Brain pericyte (primary cell): ENCODE results near the gene LAMTOR2.
"Not testable (repeated sequence)": the region's sequence is repeated elsewhere in the genome, so short reads cannot be mapped to it uniquely, and the experiment has no call there.

Experiments
- DNase-seq: peaks from one replicate; pipeline ENCODE4 v3.0.0-alpha.2; 2012; ENCODE audit warnings: low read depth, low spot score

Gene LAMTOR2

GRCh38 chr1:156054500-156055280, at the start of gene LAMTOR2:
Gene LAMTOR2 (plus strand): TSS chr1:156054782. CDS start chr1:156054890, 108 bp downstream.
- DNase-seq, result peak; percentile 77

- no peak for DNase-seq
These were observed 49.6 kb upstream of the LAMTOR2 start for GRCh38 chr1:156004843-156005584.

GRCh38 chr1:156006666-156007376, 47.8 kb upstream of the LAMTOR2 start:
- DNase-seq, result no peak

GRCh38 chr1:156009404-156009803, 45.2 kb upstream of the LAMTOR2 start:
- no peak for DNase-seq

- DNase-seq, result no peak
These were observed 42.3 kb upstream of the LAMTOR2 start for GRCh38 chr1:156012051-156012817.

GRCh38 chr1:156014829-156015228, 39.8 kb upstream of the LAMTOR2 start:
- DNase-seq, result no peak

GRCh38 chr1:156019946-156020292, 34.7 kb upstream of the LAMTOR2 start:
- DNase-seq, result no peak

GRCh38 chr1:156020293-156021092, 34.1 kb upstream of the LAMTOR2 start, which contains the start of gene SSR2:
Gene SSR2 (minus strand): TSS chr1:156020951. CDS start chr1:156020167, 784 bp downstream.
- peak; percentile 68 for DNase-seq

- DNase-seq, result no peak
These were observed 33.5 kb upstream of the LAMTOR2 start for GRCh38 chr1:156021093-156021428.

- no peak for DNase-seq
These were observed 32.6 kb upstream of the LAMTOR2 start for GRCh38 chr1:156021954-156022353.

GRCh38 chr1:156024801-156025200, 29.8 kb upstream of the LAMTOR2 start:
- no peak for DNase-seq

GRCh38 chr1:156025876-156026275, 28.7 kb upstream of the LAMTOR2 start:
- DNase-seq, result no peak

- no peak for DNase-seq
These were observed 28.0 kb upstream of the LAMTOR2 start for GRCh38 chr1:156026588-156026987.

- DNase-seq, result peak; percentile 44
These were observed 21.6 kb upstream of the LAMTOR2 start for GRCh38 chr1:156033011-156033410.

- not testable (repeated sequence) for DNase-seq
These were observed 19.6 kb upstream of the LAMTOR2 start for GRCh38 chr1:156034991-156035390.

GRCh38 chr1:156042828-156043227, 11.8 kb upstream of the LAMTOR2 start:
- DNase-seq, result no peak

- no peak for DNase-seq
These were observed 9.5 kb upstream of the LAMTOR2 start for GRCh38 chr1:156045076-156045475.

GRCh38 chr1:156048663-156049258, 5.8 kb upstream of the LAMTOR2 start:
- DNase-seq, result no peak

- DNase-seq, result no peak
These were observed 4.2 kb upstream of the LAMTOR2 start for GRCh38 chr1:156050376-156050775.

GRCh38 chr1:156051011-156051725, 3.4 kb upstream of the LAMTOR2 start:
- no peak for DNase-seq
